ENCODE results near the gene AP2M1.
"Not testable (repeated sequence)": the region's sequence is repeated elsewhere in the genome, so short reads cannot be mapped to it uniquely, and the experiment has no call there.

DNA sequence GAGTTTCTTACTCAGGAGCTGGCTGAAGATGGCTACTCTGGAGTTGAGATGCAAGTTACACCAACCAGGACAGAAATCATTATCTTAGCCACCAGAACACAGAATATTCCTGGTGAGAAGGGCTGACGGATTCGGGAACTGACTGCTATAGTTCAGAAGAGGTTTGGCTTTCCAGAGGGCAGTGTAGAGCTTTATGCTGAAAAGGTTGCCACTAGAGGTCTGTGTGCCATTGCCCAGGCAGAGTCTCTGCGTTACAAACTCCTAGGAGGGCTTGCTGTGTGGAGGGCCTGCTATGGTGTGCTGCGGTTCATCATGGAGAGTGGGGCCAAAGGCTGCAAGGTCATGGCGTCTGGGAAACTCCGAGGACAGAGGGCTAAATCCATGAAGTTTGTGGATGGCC, 24.9 kb upstream of the AP2M1 start:
- TF ChIP-seq POLR2AphosphoS5 (IDR thresholded peaks at IDR 0.05; ENCODE audit: low read depth, low read length); POLR2A (IDR thresholded peaks at IDR 0.05; ENCODE audit: control extremely low read depth in 1 of 2, low read depth in 2 of 2, low read length in 2 of 2): not testable (repeated sequence)
